ENCODE results near the gene WNT6.

WNT6 gene

GRCh38 chr2:218823196-218823855 is 36.3 kb upstream of the WNT6 start:
- no peaks in the 10 kb centered on the region for H3K9me3 ChIP-seq (ENCODE audit: control insufficient read depth, insufficient read depth, low read length)
- no peaks in the 10 kb centered on the region for H3K36me3 ChIP-seq (ENCODE audit: insufficient read depth, low read length)
- no peak overlapping the region for H3K9ac ChIP-seq (ENCODE audit: low read depth, low read length)
- no peaks in the 10 kb centered on the region for H3K4me1 ChIP-seq (ENCODE audit: insufficient read depth, low read length)

GRCh38 chr2:218824004-218824403 is 35.6 kb upstream of the WNT6 start:
- H3K9ac ChIP-seq (ENCODE audit: low read depth, low read length) = no peak overlapping the region

GRCh38 chr2:218826791-218827190 is 32.8 kb upstream of the WNT6 start:
- no peaks in the 10 kb centered on the region for H3K9me3 ChIP-seq (ENCODE audit: control insufficient read depth, insufficient read depth, low read length)
- H3K36me3 ChIP-seq (ENCODE audit: insufficient read depth, low read length) = no peaks in the 10 kb centered on the region
- H3K4me1 ChIP-seq (ENCODE audit: insufficient read depth, low read length) = no peaks in the 10 kb centered on the region; the same call in 1 of the 2 replicates
- no peak overlapping the region for H3K9ac ChIP-seq (ENCODE audit: low read depth, low read length)

More at GRCh38 chr2:218824004-218824403, 35.6 kb upstream of the WNT6 start:
- no peaks in the 10 kb centered on the region for H3K36me3 ChIP-seq (ENCODE audit: insufficient read depth, low read length)
- H3K4me1 ChIP-seq (ENCODE audit: insufficient read depth, low read length) = no peaks in the 10 kb centered on the region
- no peaks in the 10 kb centered on the region for H3K9me3 ChIP-seq (ENCODE audit: control insufficient read depth, insufficient read depth, low read length)

- Histone ChIP-seq H3K9me3 (ENCODE audit: control insufficient read depth, insufficient read depth, low read length) (no peaks in the 10 kb centered on the region), H3K4me1 (ENCODE audit: insufficient read depth, low read length) (no peaks in the 10 kb centered on the region; the same call in 1 of the 2 replicates), H3K36me3 (ENCODE audit: insufficient read depth, low read length) (no peaks in the 10 kb centered on the region), H3K9ac (ENCODE audit: low read depth, low read length) (no peak overlapping the region)
Observed at GRCh38 chr2:218827701-218828476, 31.7 kb upstream of the WNT6 start.

- Histone ChIP-seq H3K4me1 (ENCODE audit: insufficient read depth, low read length) (no peaks in the 10 kb centered on the region; the same call in 1 of the 2 replicates), H3K36me3 (ENCODE audit: insufficient read depth, low read length) (no peaks in the 10 kb centered on the region), H3K9ac (ENCODE audit: low read depth, low read length) (no peak overlapping the region), H3K9me3 (ENCODE audit: control insufficient read depth, insufficient read depth, low read length) (no peaks in the 10 kb centered on the region)
Observed at GRCh38 chr2:218828477-218828778, 31.2 kb upstream of the WNT6 start.

GRCh38 chr2:218829868-218830451 is 29.6 kb upstream of the WNT6 start:
- Histone ChIP-seq H3K9ac (ENCODE audit: low read depth, low read length) (no peak overlapping the region), H3K4me1 (ENCODE audit: insufficient read depth, low read length) (no peaks in the 10 kb centered on the region; the same call in 1 of the 2 replicates), H3K36me3 (ENCODE audit: insufficient read depth, low read length) (no peaks in the 10 kb centered on the region), H3K9me3 (ENCODE audit: control insufficient read depth, insufficient read depth, low read length) (no peaks in the 10 kb centered on the region)

- Histone ChIP-seq H3K4me1 (ENCODE audit: insufficient read depth, low read length) (no peaks in the 10 kb centered on the region; the same call in 1 of the 2 replicates), H3K9ac (ENCODE audit: low read depth, low read length) (no peak overlapping the region), H3K9me3 (ENCODE audit: control insufficient read depth, insufficient read depth, low read length) (no peaks in the 10 kb centered on the region), H3K36me3 (ENCODE audit: insufficient read depth, low read length) (no peaks in the 10 kb centered on the region)
Observed at GRCh38 chr2:218830526-218831306, 28.9 kb upstream of the WNT6 start.

GRCh38 chr2:218831378-218831990 is 28.1 kb upstream of the WNT6 start, which contains the start of gene PRKAG3:
Gene PRKAG3 (minus strand): TSS chr2:218831803.
- Histone ChIP-seq H3K36me3 (ENCODE audit: insufficient read depth, low read length) (no peaks in the 10 kb centered on the region), H3K9ac (ENCODE audit: low read depth, low read length) (no peak within 1 kb of the TSS), H3K9me3 (ENCODE audit: control insufficient read depth, insufficient read depth, low read length) (no peaks in the 10 kb centered on the region), H3K4me1 (ENCODE audit: insufficient read depth, low read length) (no peaks in the 10 kb centered on the region; the same call in 1 of the 2 replicates)

- Histone ChIP-seq H3K4me1 (ENCODE audit: insufficient read depth, low read length) (no peaks in the 10 kb centered on the region; the same call in 1 of the 2 replicates), H3K9ac (ENCODE audit: low read depth, low read length) (no peak overlapping the region), H3K36me3 (ENCODE audit: insufficient read depth, low read length) (no peaks in the 10 kb centered on the region), H3K9me3 (ENCODE audit: control insufficient read depth, insufficient read depth, low read length) (no peaks in the 10 kb centered on the region)
Observed at GRCh38 chr2:218832081-218832480, 27.5 kb upstream of the WNT6 start.

GRCh38 chr2:218832520-218832919 is 27.1 kb upstream of the WNT6 start:
- H3K36me3 ChIP-seq (ENCODE audit: insufficient read depth, low read length) = no peaks in the 10 kb centered on the region
- no peak overlapping the region for H3K9ac ChIP-seq (ENCODE audit: low read depth, low read length)
- no peaks in the 10 kb centered on the region; the same call in 1 of the 2 replicates for H3K4me1 ChIP-seq (ENCODE audit: insufficient read depth, low read length)
- no peaks in the 10 kb centered on the region for H3K9me3 ChIP-seq (ENCODE audit: control insufficient read depth, insufficient read depth, low read length)

- H3K9ac ChIP-seq (ENCODE audit: low read depth, low read length) = no peak overlapping the region
- H3K4me1 ChIP-seq (ENCODE audit: insufficient read depth, low read length) = no peaks in the 10 kb centered on the region; the same call in 1 of the 2 replicates
- H3K36me3 ChIP-seq (ENCODE audit: insufficient read depth, low read length) = no peaks in the 10 kb centered on the region
- no peaks in the 10 kb centered on the region for H3K9me3 ChIP-seq (ENCODE audit: control insufficient read depth, insufficient read depth, low read length)
Observed at GRCh38 chr2:218833023-218833609, 26.5 kb upstream of the WNT6 start.

GRCh38 chr2:218834685-218835084 is 24.9 kb upstream of the WNT6 start:
- no peaks in the 10 kb centered on the region; the same call in 1 of the 2 replicates for H3K4me1 ChIP-seq (ENCODE audit: insufficient read depth, low read length)
- H3K9me3 ChIP-seq (ENCODE audit: control insufficient read depth, insufficient read depth, low read length) = no peaks in the 10 kb centered on the region
- no peaks in the 10 kb centered on the region for H3K36me3 ChIP-seq (ENCODE audit: insufficient read depth, low read length)
- no peak overlapping the region for H3K9ac ChIP-seq (ENCODE audit: low read depth, low read length)

GRCh38 chr2:218837495-218837894 is 22.1 kb upstream of the WNT6 start:
- H3K36me3 ChIP-seq (ENCODE audit: insufficient read depth, low read length) = no peaks in the 10 kb centered on the region
- no peaks in the 10 kb centered on the region for H3K9me3 ChIP-seq (ENCODE audit: control insufficient read depth, insufficient read depth, low read length)
- H3K4me1 ChIP-seq (ENCODE audit: insufficient read depth, low read length) = no peaks in the 10 kb centered on the region
- no peak overlapping the region for H3K9ac ChIP-seq (ENCODE audit: low read depth, low read length)

All from ES-I3 (cell line).